C4-2B (cell line): ENCODE results near the gene HPCAL1.

Experiments used
- H3K27ac ChIP-seq: fragments of 450-650 bp; 2 replicates; pipeline ENCODE4 v1.5.1; 2017
- CTCF ChIP-seq: fragments of 450-650 bp; conservative IDR thresholded peaks from 2 replicates; pipeline ENCODE4 v1.5.1; 2017; ENCODE audit warnings: mild to moderate bottlenecking
- ZFX ChIP-seq: fragments of 450-650 bp; IDR thresholded peaks from 2 replicates; pipeline ENCODE4 v1.6.1; 2017

The HPCAL1 gene

GRCh38 chr2:10454505-10454904 is 151.8 kb downstream of the HPCAL1 start:
- TF ChIP-seq ZFX (no peak), CTCF (no peak)

GRCh38 chr2:10457195-10457594 is 154.5 kb downstream of the HPCAL1 start:
- peak overlapping the region; percentile 85 for H3K27ac ChIP-seq

More at GRCh38 chr2:10454505-10454904, 151.8 kb downstream of the HPCAL1 start:
- H3K27ac ChIP-seq: peak overlapping the region; percentile 99

GRCh38 chr2:10457846-10458598 is 155.3 kb downstream of the HPCAL1 start:
- TF ChIP-seq CTCF (no peak), ZFX (no peak)
- H3K27ac ChIP-seq: peak overlapping the region; percentile 85

- no peak for TF ChIP-seq ZFX
- no peak for TF ChIP-seq CTCF
- peak overlapping the region; percentile 17; the same call in 1 of the 2 replicates for H3K27ac ChIP-seq
Observed at GRCh38 chr2:10460366-10460796, 157.7 kb downstream of the HPCAL1 start.

GRCh38 chr2:10462178-10463083 is 159.7 kb downstream of the HPCAL1 start:
- TF ChIP-seq CTCF (no peak), ZFX (no peak)
- peak overlapping the region; percentile 1; the same call in 1 of the 2 replicates for H3K27ac ChIP-seq

- TF ChIP-seq CTCF: no peak
- TF ChIP-seq ZFX: no peak
- peak overlapping the region; percentile 85 for H3K27ac ChIP-seq
Observed at GRCh38 chr2:10465910-10466309, 163.2 kb downstream of the HPCAL1 start.

- peak overlapping the region; percentile 85 for H3K27ac ChIP-seq
- TF ChIP-seq CTCF (no peak), ZFX (no peak)
Observed at GRCh38 chr2:10466801-10467200, 164.1 kb downstream of the HPCAL1 start.
